ENCODE results near the gene RXFP3. TPM values are rescaled to one million over a fixed set of nuclear protein-coding genes. Genes with fewer than 3 reads are reported as not detected.

RXFP3 gene
- total and polyA plus RNA-seq, 2 donors (not counting 1 experiment from before 2014, with no cell fraction given), result not detected

DNA sequence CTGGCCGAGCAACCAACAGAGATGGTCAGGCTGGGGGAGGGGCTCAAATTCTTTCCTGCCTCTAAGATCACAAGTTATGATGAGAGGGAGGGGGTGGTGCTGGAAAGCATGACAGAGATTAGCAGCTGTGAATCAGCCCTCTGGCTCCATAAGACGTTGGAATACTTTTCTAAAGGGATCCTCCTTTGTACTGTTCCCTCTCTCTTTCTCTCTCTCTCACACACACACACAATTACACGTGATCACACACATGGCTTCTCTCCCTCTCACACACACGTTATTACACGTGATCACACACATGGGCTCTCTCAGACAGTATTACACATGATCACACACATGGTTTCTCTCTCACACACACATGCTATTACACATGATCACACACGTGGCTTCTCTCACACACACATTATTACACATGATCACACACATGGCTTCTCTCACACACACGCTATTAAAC is 48.5 kb downstream of the RXFP3 start, which contains the start of gene SLC45A2:
Gene SLC45A2 (minus strand): TSS at position 23 of the 454 bp plus-strand sequence. CDS start 110 bp downstream, outside the sequence.
- H3K4me3 ChIP-seq (ENCODE audit: control extremely low read depth in 1 of 5, extremely low read depth in 1 of 5, insufficient read depth in 1 of 5, low read depth in 2 of 5, low read length in 4 of 5), result no peak within 1 kb of the TSS
- no peak for DNase-seq
- ChIA-PET POLR2A (no interaction called here), CTCF (no interaction called here)
- peaks cover 2% of the 10 kb centered on the region for H3K9me3 Mint-ChIP-seq (ENCODE audit: insufficient read depth)
- H3K9me3 ChIP-seq (ENCODE audit: control extremely low read depth in 1 of 3, control insufficient read depth in 2 of 3, insufficient read depth in 1 of 3, low read length in 2 of 3), result no peaks in the 10 kb centered on the region
- no peak within 1 kb of the TSS for H3K27ac Mint-ChIP-seq
- H3K4me1 Mint-ChIP-seq, result no peaks in the 10 kb centered on the region
- TF ChIP-seq CTCF (IDR thresholded peaks at IDR 0.05) (no peak), EZH2 (IDR thresholded peaks at IDR 0.05; ENCODE audit: borderline replicate concordance, insufficient read depth, low read depth, low read length, poor library complexity, severe bottlenecking) (no peak)
- no peaks in the 10 kb centered on the region for H3K27me3 ChIP-seq (replicated peaks in 1 of 4; ENCODE audit: control extremely low read depth in 1 of 4, control insufficient read depth in 3 of 4, insufficient read depth in 4 of 4, low read length in 3 of 4)
- H3K4me3 Mint-ChIP-seq, result no peak within 1 kb of the TSS
- peaks cover 2 to 18% of the 10 kb centered on the region in 2 experiments for H3K36me3 ChIP-seq (replicated peaks in 1 of 2; ENCODE audit: control extremely low read depth in 1 of 2, control insufficient read depth in 1 of 2, extremely low read depth in 1 of 2, insufficient read depth in 2 of 2, low read length in 1 of 2)
- no peaks in the 10 kb centered on the region for H3K27me3 Mint-ChIP-seq
- no peak within 1 kb of the TSS for H2AFZ ChIP-seq (ENCODE audit: insufficient read depth, low read depth, low read length, poor library complexity, severe bottlenecking)
- intact Hi-C loops (cut with micrococcal nuclease), result no loop called here
- no peak within 1 kb of the TSS for H3K27ac ChIP-seq (ENCODE audit: low read length in 2 of 2)
- H3K9ac ChIP-seq (ENCODE audit: low read length), result no peak within 1 kb of the TSS
- no peaks in the 10 kb centered on the region for H4K20me1 ChIP-seq (ENCODE audit: control insufficient read depth, insufficient read depth, low read length, poor library complexity, severe bottlenecking)
- WGBS (ENCODE audit: insufficient coverage), result 94% methylated on average over 6 of the region's 7 CpGs
- ATAC-seq (ENCODE audit: low read depth), result no peak
- H3K79me2 ChIP-seq (ENCODE audit: control insufficient read depth, insufficient read depth, low read length), result no peaks in the 10 kb centered on the region
- H3K4me2 ChIP-seq (replicated peaks; ENCODE audit: low read depth, low read length, poor library complexity, severe bottlenecking), result no peak within 1 kb of the TSS
- no peaks in the 10 kb centered on the region for H3K4me1 ChIP-seq (ENCODE audit: control insufficient read depth in 2 of 2, insufficient read depth in 2 of 2, low read length in 2 of 2)

GRCh38 chr5:33985447-33985846 is 49.3 kb downstream of the RXFP3 start:
- H3K27me3 Mint-ChIP-seq, result no peaks in the 10 kb centered on the region
- Histone ChIP-seq H3K4me1 (ENCODE audit: control insufficient read depth in 2 of 2, insufficient read depth in 2 of 2, low read length in 2 of 2) (no peaks in the 10 kb centered on the region), H3K4me2 (replicated peaks; ENCODE audit: low read depth, low read length, poor library complexity, severe bottlenecking) (no peak overlapping the region), H3K9ac (ENCODE audit: low read length) (no peak overlapping the region), H3K27ac (ENCODE audit: low read length in 2 of 2) (no peak overlapping the region), H3K27me3 (replicated peaks in 1 of 4; ENCODE audit: control extremely low read depth in 1 of 4, control insufficient read depth in 3 of 4, insufficient read depth in 4 of 4, low read length in 3 of 4) (no peaks in the 10 kb centered on the region), H3K9me3 (ENCODE audit: control extremely low read depth in 1 of 3, control insufficient read depth in 2 of 3, insufficient read depth in 1 of 3, low read length in 2 of 3) (no peaks in the 10 kb centered on the region), H4K20me1 (ENCODE audit: control insufficient read depth, insufficient read depth, low read length, poor library complexity, severe bottlenecking) (no peaks in the 10 kb centered on the region), H3K4me3 (ENCODE audit: control extremely low read depth in 1 of 5, extremely low read depth in 1 of 5, insufficient read depth in 1 of 5, low read depth in 2 of 5, low read length in 4 of 5) (no peak overlapping the region), H3K79me2 (ENCODE audit: control insufficient read depth, insufficient read depth, low read length) (no peaks in the 10 kb centered on the region), H3K36me3 (replicated peaks in 1 of 2; ENCODE audit: control extremely low read depth in 1 of 2, control insufficient read depth in 1 of 2, extremely low read depth in 1 of 2, insufficient read depth in 2 of 2, low read length in 1 of 2) (peaks cover 2 to 18% of the 10 kb centered on the region in 2 experiments), H2AFZ (ENCODE audit: insufficient read depth, low read depth, low read length, poor library complexity, severe bottlenecking) (no peak overlapping the region)
- WGBS (ENCODE audit: insufficient coverage), result over 99% methylated on average over 6 of the region's 6 CpGs
- DNase-seq (no peak), ATAC-seq (ENCODE audit: low read depth) (no peak)
- no peak overlapping the region for H3K4me3 Mint-ChIP-seq
- H3K9me3 Mint-ChIP-seq (ENCODE audit: insufficient read depth), result peaks cover 2% of the 10 kb centered on the region
- ChIA-PET POLR2A (no interaction called here), CTCF (no interaction called here)
- H3K4me1 Mint-ChIP-seq, result no peaks in the 10 kb centered on the region
- TF ChIP-seq EZH2 (IDR thresholded peaks at IDR 0.05; ENCODE audit: borderline replicate concordance, insufficient read depth, low read depth, low read length, poor library complexity, severe bottlenecking) (no peak), CTCF (IDR thresholded peaks at IDR 0.05) (no peak)
- H3K27ac Mint-ChIP-seq, result no peak overlapping the region
- intact Hi-C loops (cut with micrococcal nuclease), result no loop called here

Small RNAs within 50 kb of the gene (small RNA-seq; reads per million reads assigned to genes)
- not detected for gene RNU6-923P (ENCODE audit: insufficient read length, low read depth, low replicate concordance)

Other genes with a start within 250 kb of the RXFP3 start
- gene ADAMTS12, start 44.4 kb upstream of the RXFP3 start, total RNA-seq, result not detected in 2 replicates
- not detected in 2 replicates for gene ADAMTS12, start 44.4 kb upstream of the RXFP3 start, polyA plus RNA-seq
- 0.39 TPM in 1 of 2 replicates, not detected in the other for gene SLC45A2, start 48.3 kb downstream of the RXFP3 start, total RNA-seq
- gene SLC45A2, start 48.3 kb downstream of the RXFP3 start, polyA plus RNA-seq, result not detected in 2 replicates
- gene AMACR, start 71.7 kb downstream of the RXFP3 start, total RNA-seq, result 4.4 and 5.8 TPM in 2 replicates
- gene AMACR, start 71.7 kb downstream of the RXFP3 start, polyA plus RNA-seq, result 1.6 and 2.6 TPM in 2 replicates
- gene C1QTNF3, start 106.8 kb downstream of the RXFP3 start, total RNA-seq, result 10.6 and 11.9 TPM in 2 replicates
- 6.6 and 8.4 TPM in 2 replicates for gene C1QTNF3, start 106.8 kb downstream of the RXFP3 start, polyA plus RNA-seq

Measured in B cell (primary cell).